ENCODE results near the gene PPFIA3. TPM values are rescaled to one million over a fixed set of nuclear protein-coding genes. Genes with fewer than 3 reads are reported as not detected.
"Not testable (repeated sequence)": the region's sequence is repeated elsewhere in the genome, so short reads cannot be mapped to it uniquely, and the experiment has no call there.

Gene PPFIA3
- polyA plus RNA-seq, 2 of the 4 experiments (the other 2 are of a cell fraction), result 3.2 to 7.3 TPM

GRCh38 chr19:49120325-49120683 is 960 bp downstream of the PPFIA3 start:
- TF ChIP-seq HOXA7 (CRISPR knock-in tag; IDR thresholded peaks at IDR 0.05) (no peak), PHF8 (IDR thresholded peaks at IDR 0.05; ENCODE audit: borderline replicate concordance, low read depth) (no peak), MAZ (IDR thresholded peaks at IDR 0.05; ENCODE audit: borderline replicate concordance, low read depth, low read length) (no peak), RCOR1 (IDR thresholded peaks at IDR 0.05; ENCODE audit: low read depth, low read length) (no peak), SMC3 (IDR thresholded peaks at IDR 0.05) (no peak), REST (IDR thresholded peaks at IDR 0.05) (peak; percentile 87), RNF2 (IDR thresholded peaks at IDR 0.05; ENCODE audit: borderline replicate concordance, low read depth) (no peak), RAD21 (conservative IDR thresholded peaks at IDR 0.05 in 1 of 2, IDR thresholded peaks at IDR 0.05 in 1 of 2) (no peak), HEYL (CRISPR knock-in tag; IDR thresholded peaks at IDR 0.05) (no peak), RARB (CRISPR knock-in tag; IDR thresholded peaks at IDR 0.05) (no peak), EHMT2 (IDR thresholded peaks at IDR 0.05; ENCODE audit: low read depth) (0 out of 2 replicates have a peak, but pooled peaks have one; percentile 28)
- peaks cover 16% of the 10 kb centered on the region for H3K4me1 ChIP-seq
- ChIA-PET CTCF (interaction anchor here (0.6 to 21.0 kb wide), 14 partner anchors 11 to 449 kb away, joined by 3 to 298 read pairs (median 4); partner anchors contain the start of genes GYS1 and RUVBL2), POLR2A (interaction anchor here (0.8 to 1.2 kb wide), 3 partner anchors 20 to 127 kb away, joined by 3 to 5 read pairs (median 4); partner anchors contain the start of gene RUVBL2)
- DNase-seq (ENCODE audit: low read depth in 1 of 2, low spot score in 1 of 2), result no peak
- H3K27ac ChIP-seq, result peak overlapping the region in 1 of 2 experiments; percentile 95; a peak in 2 of 6 replicates
- ATAC-seq, result peak in 1 of 2 experiments; percentile 1; a peak in 1 of 6 replicates
- H3K4me3 ChIP-seq, result peak overlapping the region; percentile 62
- 30% methylated on average over 11 of the region's 16 CpGs for WGBS (ENCODE audit: missing lambda C conversion rate)
- peak overlapping the region; percentile 87 for H3K4me2 ChIP-seq
- H3K9me3 ChIP-seq, result no peaks in the 10 kb centered on the region
- no peak for FAIRE-seq

- Histone ChIP-seq H3K4me1 (peaks cover 16% of the 10 kb centered on the region), H3K27ac (no peak overlapping the region), H3K4me3 (no peak overlapping the region), H3K9me3 (no peaks in the 10 kb centered on the region), H3K4me2 (no peak overlapping the region)
- FAIRE-seq, result no peak
- DNase-seq (ENCODE audit: low read depth in 1 of 2, low spot score in 1 of 2), result no peak
- POLR2A ChIA-PET, result no interaction called here
- CTCF ChIA-PET, result interaction anchor here (0.8 to 21.0 kb wide), 13 partner anchors 13 to 144 kb away, joined by 3 to 298 read pairs (median 4); partner anchors contain the start of genes GYS1 and RUVBL2
- WGBS (ENCODE audit: missing lambda C conversion rate), result 85% methylated on average over 2 of the region's 2 CpGs
- TF ChIP-seq ZSCAN20 (CRISPR knock-in tag; IDR thresholded peaks at IDR 0.05) (no peak), EHMT2 (IDR thresholded peaks at IDR 0.05; ENCODE audit: low read depth) (no peak), NFE2L2 (conservative IDR thresholded peaks at IDR 0.05; ENCODE audit: low read length) (no peak), SMC3 (IDR thresholded peaks at IDR 0.05) (no peak)
- ATAC-seq, result no peak
Measured at GRCh38 chr19:49120868-49121267, 1.5 kb downstream of the PPFIA3 start.

- not testable (repeated sequence) for FAIRE-seq; DNase-seq (ENCODE audit: low read depth in 1 of 2, low spot score in 1 of 2); ATAC-seq; H3K27ac ChIP-seq; H3K4me3 ChIP-seq; H3K9me3 ChIP-seq; H3K4me2 ChIP-seq
- ChIA-PET CTCF (interaction anchor here (1.1 to 21.0 kb wide), 9 partner anchors 13 to 124 kb away, joined by 3 to 298 read pairs (median 14); no protein-coding TSS in a partner anchor), POLR2A (interaction anchor here (0.7 kb wide), 1 partner anchor 13 kb away, joined by 3 read pairs; no protein-coding TSS in a partner anchor)
- WGBS (ENCODE audit: missing lambda C conversion rate), result 79% methylated on average over 10 of the region's 10 CpGs
- H3K4me1 ChIP-seq, result peaks cover 16% of the 10 kb centered on the region
Measured at GRCh38 chr19:49121841-49122240, 2.5 kb downstream of the PPFIA3 start.

- H3K9me3 ChIP-seq, result not testable (repeated sequence)
Measured at GRCh38 chr19:49123285-49123684, 3.9 kb downstream of the PPFIA3 start.

More at GRCh38 chr19:49123285-49123684, 3.9 kb downstream of the PPFIA3 start:
- H3K27ac ChIP-seq; DNase-seq (ENCODE audit: low read depth in 1 of 2, low spot score in 1 of 2); H3K4me2 ChIP-seq; FAIRE-seq; H3K4me3 ChIP-seq; POLR2A ChIA-PET; ATAC-seq: not testable (repeated sequence)
- CTCF ChIA-PET, result interaction anchor here (1.0 to 21.0 kb wide), 2 partner anchors 9 to 22 kb away, joined by 3 to 298 read pairs; partner anchors contain the start of gene LIN7B
- peak in 1 of 2 experiments; percentile 19; a peak in 1 of 4 replicates for TF ChIP-seq CEBPB (IDR thresholded peaks at IDR 0.05)
- WGBS (ENCODE audit: missing lambda C conversion rate), result 86% methylated on average over 11 of the region's 11 CpGs
- peaks cover 11% of the 10 kb centered on the region for H3K4me1 ChIP-seq
